GM12878 (cell line): Measurements from ENCODE around the gene PDZD2.

ENCODE experiments used
- CEBPB ChIP-seq, 2 experiments: fragments of 150-350 bp in 1 of 2; IDR thresholded peaks; 2 replicates each; pipeline ENCODE4 v1.6.1; 2012 to 2014; ENCODE audit warnings: low read depth in 2 of 2, low read length in 2 of 2, borderline replicate concordance in 1 of 2, inconsistent platforms in 1 of 2
- CTCF ChIP-seq, 3 experiments: IDR thresholded peaks in 2 of 3; conservative IDR thresholded peaks in 1 of 3; 2 replicates each; pipeline ENCODE4 v1.5.1; 2011; ENCODE audit warnings: low read depth in 3 of 3, low read length in 3 of 3, mild to moderate bottlenecking in 3 of 3, control low read depth in 2 of 3, moderate library complexity in 2 of 3, inconsistent platforms in 1 of 3, mixed read lengths in 1 of 3; ENCODE audit not compliant: control insufficient read depth in 2 of 3, insufficient read depth in 1 of 3; ENCODE audit errors: extremely low read depth in 1 of 3
- ESRRA ChIP-seq: IDR thresholded peaks from 2 replicates; pipeline ENCODE4 v1.6.1; 2012; ENCODE audit warnings: mild to moderate bottlenecking, low read length, improper control_type of control experiment
- ETV6 ChIP-seq, 2 experiments: fragments of 450-650 bp in 1 of 2; IDR thresholded peaks in 1 of 2; conservative IDR thresholded peaks in 1 of 2; 2 replicates each; pipeline ENCODE4 v1.6.1; 2014; ENCODE audit warnings: antibody characterized with exemption in 1 of 2, borderline replicate concordance in 1 of 2, low read depth in 1 of 2, mild to moderate bottlenecking in 1 of 2, moderate library complexity in 1 of 2
- MEF2A ChIP-seq: IDR thresholded peaks from 2 replicates; pipeline ENCODE4 v1.6.1; 2011; ENCODE audit warnings: low read depth, mild to moderate bottlenecking, low read length, moderate library complexity; ENCODE audit not compliant: insufficient read depth
- POLR2A ChIP-seq: IDR thresholded peaks from 2 replicates; pipeline ENCODE4 v1.6.1; 2011; ENCODE audit warnings: low read depth, mild to moderate bottlenecking, low read length
- RBBP5 ChIP-seq: fragments of 200-600 bp; sonication (generic); conservative IDR thresholded peaks from 2 replicates; pipeline ENCODE4 v1.6.1; 2016
- SIN3A ChIP-seq: IDR thresholded peaks from 2 replicates; pipeline ENCODE4 v1.6.1; 2012; ENCODE audit warnings: low read depth, low read length, improper control_type of control experiment
- SIX5 ChIP-seq: IDR thresholded peaks from 2 replicates; pipeline ENCODE4 v1.6.1; 2011; ENCODE audit warnings: mild to moderate bottlenecking, low read depth, low read length, moderate library complexity; ENCODE audit not compliant: severe bottlenecking
- STAT1 ChIP-seq: fragments of 450-650 bp; conservative IDR thresholded peaks from 2 replicates; pipeline ENCODE4 v1.6.1; 2014; ENCODE audit warnings: antibody characterized with exemption, mild to moderate bottlenecking
- TF ChIP-seq, protein P1 (sequence below): IDR thresholded peaks from 2 replicates; pipeline ENCODE4 v1.6.1; 2012; ENCODE audit warnings: mild to moderate bottlenecking, low read depth, low read length
- TF ChIP-seq, protein P2 (sequence below): IDR thresholded peaks from 2 replicates; pipeline ENCODE4 v1.6.1; 2011; ENCODE audit warnings: low read depth, mild to moderate bottlenecking, low read length, moderate library complexity, borderline replicate concordance; ENCODE audit errors: extremely low read depth

DNA sequence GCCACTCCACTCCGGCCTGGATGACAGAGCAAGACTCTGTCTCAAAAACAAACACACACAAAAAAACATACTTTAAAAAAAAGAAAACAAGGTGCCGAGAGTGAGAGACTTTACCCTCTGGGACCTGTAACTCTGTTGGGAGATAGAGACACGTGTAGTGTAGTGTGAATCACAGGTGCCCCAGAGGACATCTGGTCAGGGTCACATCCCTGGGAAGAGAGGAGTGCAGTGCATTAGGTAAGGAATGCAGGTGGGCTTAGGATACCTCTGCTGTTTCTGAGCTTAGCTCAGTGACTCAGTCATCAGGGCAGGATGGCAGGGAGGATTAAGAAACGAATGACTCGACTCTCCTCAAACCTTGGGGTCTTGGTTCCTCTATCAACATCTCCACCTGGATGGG, 360.5 kb downstream of the PDZD2 start:
- no peak for TF ChIP-seq RBBP5
- TF ChIP-seq POLR2A, result no peak
- TF ChIP-seq CTCF (IDR thresholded peaks at IDR 0.05 in 2 of 3, conservative IDR thresholded peaks at IDR 0.05 in 1 of 3; ENCODE audit: control insufficient read depth in 2 of 3, extremely low read depth in 1 of 3, insufficient read depth in 1 of 3, low read depth in 3 of 3, low read length in 3 of 3), result no peak
- no peak for TF ChIP-seq STAT1
- no peak for TF ChIP-seq MEF2A
- no peak for TF ChIP-seq ETV6 (conservative IDR thresholded peaks at IDR 0.05 in 1 of 2, IDR thresholded peaks at IDR 0.05 in 1 of 2; ENCODE audit: borderline replicate concordance in 1 of 2, low read depth in 1 of 2)
- TF ChIP-seq, protein P1, sequence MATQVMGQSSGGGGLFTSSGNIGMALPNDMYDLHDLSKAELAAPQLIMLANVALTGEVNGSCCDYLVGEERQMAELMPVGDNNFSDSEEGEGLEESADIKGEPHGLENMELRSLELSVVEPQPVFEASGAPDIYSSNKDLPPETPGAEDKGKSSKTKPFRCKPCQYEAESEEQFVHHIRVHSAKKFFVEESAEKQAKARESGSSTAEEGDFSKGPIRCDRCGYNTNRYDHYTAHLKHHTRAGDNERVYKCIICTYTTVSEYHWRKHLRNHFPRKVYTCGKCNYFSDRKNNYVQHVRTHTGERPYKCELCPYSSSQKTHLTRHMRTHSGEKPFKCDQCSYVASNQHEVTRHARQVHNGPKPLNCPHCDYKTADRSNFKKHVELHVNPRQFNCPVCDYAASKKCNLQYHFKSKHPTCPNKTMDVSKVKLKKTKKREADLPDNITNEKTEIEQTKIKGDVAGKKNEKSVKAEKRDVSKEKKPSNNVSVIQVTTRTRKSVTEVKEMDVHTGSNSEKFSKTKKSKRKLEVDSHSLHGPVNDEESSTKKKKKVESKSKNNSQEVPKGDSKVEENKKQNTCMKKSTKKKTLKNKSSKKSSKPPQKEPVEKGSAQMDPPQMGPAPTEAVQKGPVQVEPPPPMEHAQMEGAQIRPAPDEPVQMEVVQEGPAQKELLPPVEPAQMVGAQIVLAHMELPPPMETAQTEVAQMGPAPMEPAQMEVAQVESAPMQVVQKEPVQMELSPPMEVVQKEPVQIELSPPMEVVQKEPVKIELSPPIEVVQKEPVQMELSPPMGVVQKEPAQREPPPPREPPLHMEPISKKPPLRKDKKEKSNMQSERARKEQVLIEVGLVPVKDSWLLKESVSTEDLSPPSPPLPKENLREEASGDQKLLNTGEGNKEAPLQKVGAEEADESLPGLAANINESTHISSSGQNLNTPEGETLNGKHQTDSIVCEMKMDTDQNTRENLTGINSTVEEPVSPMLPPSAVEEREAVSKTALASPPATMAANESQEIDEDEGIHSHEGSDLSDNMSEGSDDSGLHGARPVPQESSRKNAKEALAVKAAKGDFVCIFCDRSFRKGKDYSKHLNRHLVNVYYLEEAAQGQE, result no peak
- TF ChIP-seq, protein P2, sequence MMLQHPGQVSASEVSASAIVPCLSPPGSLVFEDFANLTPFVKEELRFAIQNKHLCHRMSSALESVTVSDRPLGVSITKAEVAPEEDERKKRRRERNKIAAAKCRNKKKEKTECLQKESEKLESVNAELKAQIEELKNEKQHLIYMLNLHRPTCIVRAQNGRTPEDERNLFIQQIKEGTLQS, result no peak
- TF ChIP-seq CEBPB (IDR thresholded peaks at IDR 0.05; ENCODE audit: borderline replicate concordance in 1 of 2, low read depth in 2 of 2, low read length in 2 of 2), result no peak
- no peak for TF ChIP-seq SIN3A
- no peak for TF ChIP-seq ESRRA
- no peak for TF ChIP-seq SIX5
